Fibroblast of mammary gland (primary cell): ENCODE measurements around the gene BCL2L14.

Experiments
- DNase-seq: peaks from one replicate; pipeline ENCODE4 v3.0.0-alpha.2; 2010; ENCODE audit warnings: low read depth
- H3K4me3 ChIP-seq: 2 replicates; pipeline ENCODE4 v1.5.1; 2011; ENCODE audit warnings: low read depth, mild to moderate bottlenecking, low read length, moderate library complexity; ENCODE audit not compliant: control insufficient read depth
- TF ChIP-seq, protein P1 (sequence below): conservative IDR thresholded peaks from 2 replicates; pipeline ENCODE4 v1.5.1; 2011; ENCODE audit warnings: low read depth, low read length, inconsistent platforms; ENCODE audit not compliant: control insufficient read depth, insufficient read depth

BCL2L14 gene

DNA sequence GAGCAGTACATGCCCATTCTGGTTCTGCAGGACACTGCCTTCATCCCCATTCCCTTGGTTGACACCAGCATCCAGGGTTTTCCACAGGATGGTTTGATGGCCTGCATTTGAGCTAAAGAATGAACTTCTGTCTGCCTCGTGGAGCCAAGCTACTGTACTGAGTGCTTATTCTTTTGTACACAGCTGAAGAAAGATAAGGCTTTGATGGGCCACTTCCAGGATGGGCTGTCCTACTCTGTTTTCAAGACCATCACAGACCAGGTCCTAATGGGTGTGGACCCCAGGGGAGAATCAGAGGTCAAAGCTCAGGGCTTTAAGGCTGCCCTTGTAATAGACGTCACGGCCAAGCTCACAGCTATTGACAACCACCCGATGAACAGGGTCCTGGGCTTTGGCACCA, 23.7 kb downstream of the BCL2L14 start:
- no peak overlapping the region for H3K4me3 ChIP-seq
- TF ChIP-seq, protein P1, sequence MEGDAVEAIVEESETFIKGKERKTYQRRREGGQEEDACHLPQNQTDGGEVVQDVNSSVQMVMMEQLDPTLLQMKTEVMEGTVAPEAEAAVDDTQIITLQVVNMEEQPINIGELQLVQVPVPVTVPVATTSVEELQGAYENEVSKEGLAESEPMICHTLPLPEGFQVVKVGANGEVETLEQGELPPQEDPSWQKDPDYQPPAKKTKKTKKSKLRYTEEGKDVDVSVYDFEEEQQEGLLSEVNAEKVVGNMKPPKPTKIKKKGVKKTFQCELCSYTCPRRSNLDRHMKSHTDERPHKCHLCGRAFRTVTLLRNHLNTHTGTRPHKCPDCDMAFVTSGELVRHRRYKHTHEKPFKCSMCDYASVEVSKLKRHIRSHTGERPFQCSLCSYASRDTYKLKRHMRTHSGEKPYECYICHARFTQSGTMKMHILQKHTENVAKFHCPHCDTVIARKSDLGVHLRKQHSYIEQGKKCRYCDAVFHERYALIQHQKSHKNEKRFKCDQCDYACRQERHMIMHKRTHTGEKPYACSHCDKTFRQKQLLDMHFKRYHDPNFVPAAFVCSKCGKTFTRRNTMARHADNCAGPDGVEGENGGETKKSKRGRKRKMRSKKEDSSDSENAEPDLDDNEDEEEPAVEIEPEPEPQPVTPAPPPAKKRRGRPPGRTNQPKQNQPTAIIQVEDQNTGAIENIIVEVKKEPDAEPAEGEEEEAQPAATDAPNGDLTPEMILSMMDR: no peak
- DNase-seq: no peak

DNA sequence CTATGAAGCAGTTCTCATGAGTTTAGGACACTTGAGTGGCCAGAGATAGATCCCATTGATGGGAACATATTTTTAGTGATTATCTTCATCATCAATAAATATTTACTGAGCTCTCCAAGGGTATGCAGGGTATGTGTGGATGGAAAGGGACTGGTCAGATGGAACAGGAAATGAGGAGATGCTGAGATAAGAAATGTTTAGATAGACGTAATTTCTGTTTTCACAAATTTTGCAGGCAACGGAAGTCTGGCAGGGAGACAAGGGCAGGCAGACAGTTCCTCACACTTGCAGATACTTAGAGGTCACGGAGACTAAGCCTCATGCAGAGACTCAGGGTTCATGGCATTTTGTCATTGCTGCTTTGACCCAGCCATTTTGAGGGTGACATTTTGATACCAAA, 24.3 kb downstream of the BCL2L14 start:
- DNase-seq: no peak
- no peak overlapping the region for H3K4me3 ChIP-seq
- TF ChIP-seq, protein P1: no peak

DNA sequence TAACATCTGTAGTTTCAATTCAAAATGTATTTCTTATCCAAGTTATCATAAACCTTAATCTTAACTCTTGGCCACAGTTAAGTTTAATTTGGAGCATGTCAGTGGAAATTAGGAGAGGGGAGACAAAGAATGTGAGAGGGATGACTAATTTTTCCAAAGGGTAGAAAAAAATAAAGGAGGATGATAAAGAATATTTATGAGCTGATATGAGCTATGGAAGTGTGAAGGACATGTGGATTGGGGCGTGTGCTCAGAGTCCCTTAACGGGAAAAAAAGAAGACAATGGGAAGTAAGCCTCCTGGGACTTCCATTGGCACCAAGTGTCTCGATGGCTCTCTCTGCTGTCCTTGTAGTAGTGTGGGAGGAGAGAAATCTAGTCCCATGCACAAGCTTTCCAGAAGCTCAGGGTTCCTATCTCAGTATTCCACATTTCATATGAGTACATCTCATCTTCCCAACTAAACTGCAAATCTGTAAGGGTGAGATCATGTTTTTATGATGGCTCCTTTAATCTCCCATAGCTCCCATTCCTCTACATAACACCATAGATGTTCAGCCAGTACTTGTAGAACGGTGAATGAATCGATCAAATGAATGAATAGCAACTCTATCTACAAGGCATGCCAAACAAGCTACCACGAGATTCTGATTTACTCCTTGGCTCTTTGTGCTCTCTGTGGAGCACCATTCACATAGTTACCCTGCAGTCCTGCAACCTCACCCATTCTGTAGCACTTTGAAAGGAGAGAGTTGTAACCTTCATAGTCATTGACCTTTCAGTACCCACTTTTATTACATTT, 27.4 kb downstream of the BCL2L14 start:
- TF ChIP-seq, protein P1: no peak
- no peak overlapping the region for H3K4me3 ChIP-seq
- no peak for DNase-seq

DNA sequence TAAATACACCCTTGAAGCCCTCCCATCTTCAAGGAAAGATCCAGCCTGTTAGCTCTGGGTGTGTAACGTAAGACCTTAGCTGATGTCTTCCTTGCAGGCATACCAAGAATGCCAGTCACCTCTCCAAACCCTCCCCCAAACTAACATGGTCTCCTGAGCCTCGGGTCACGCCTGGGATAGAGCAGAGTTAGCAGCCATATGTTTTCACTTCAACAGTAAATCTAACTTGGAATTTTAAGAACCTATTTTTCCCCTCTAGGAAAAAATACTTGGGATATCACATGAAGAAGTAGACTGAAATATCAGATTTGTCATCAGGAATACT, 27.9 kb downstream of the BCL2L14 start:
- DNase-seq: no peak
- TF ChIP-seq, protein P1: no peak

DNA sequence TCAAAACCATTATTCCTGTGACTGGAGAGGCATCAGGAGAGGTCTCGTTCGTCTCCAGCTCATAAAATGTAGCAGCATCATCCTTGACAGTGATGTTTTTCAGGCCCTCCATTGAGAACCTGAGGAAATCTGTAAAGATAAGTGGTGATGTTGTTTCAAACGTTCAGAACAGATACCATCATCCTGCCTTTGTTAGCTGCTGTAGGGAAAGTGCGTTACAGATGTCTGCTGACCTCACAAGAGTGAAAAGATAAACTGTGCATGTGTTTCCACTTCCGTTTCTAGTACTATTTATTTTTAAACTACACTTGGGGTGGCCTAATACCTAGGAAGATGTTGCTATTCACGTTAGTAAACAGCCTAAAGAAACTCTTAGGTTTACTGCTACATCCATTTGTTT, 28.4 kb downstream of the BCL2L14 start:
- TF ChIP-seq, protein P1: no peak
- no peak overlapping the region for H3K4me3 ChIP-seq
- DNase-seq: no peak

More for the DNA sequence above, 27.9 kb downstream of the BCL2L14 start:
- H3K4me3 ChIP-seq: no peak overlapping the region

DNA sequence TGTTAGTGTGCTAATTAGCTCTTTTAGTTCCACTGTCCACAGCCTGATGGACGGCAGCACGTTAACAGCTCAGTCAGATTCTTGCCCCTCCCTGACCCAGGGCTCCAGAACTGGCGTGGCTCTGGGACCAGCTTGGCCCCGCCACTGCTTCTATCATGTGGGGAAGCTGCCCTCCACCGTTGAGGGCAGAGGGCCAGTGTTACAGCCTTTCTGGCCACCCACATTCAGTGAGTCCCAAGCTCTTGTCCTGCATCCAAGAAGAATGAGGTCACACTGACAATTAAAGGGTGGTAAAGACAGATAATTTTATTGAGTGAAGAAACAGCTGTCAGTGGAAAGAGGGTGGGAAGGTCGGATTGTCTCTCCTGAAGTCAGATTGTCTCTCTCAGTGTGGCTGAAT, 36.9 kb downstream of the BCL2L14 start:
- TF ChIP-seq, protein P1: no peak
- DNase-seq: no peak
- no peak overlapping the region for H3K4me3 ChIP-seq
